ENCODE measurements around the gene CD33.

GRCh38 chr19:51256155-51256625 lies 31.3 kb downstream of the CD33 start:
- no peak for TF ChIP-seq SIN3A (conservative IDR thresholded peaks at IDR 0.05 in 1 of 2, IDR thresholded peaks at IDR 0.05 in 1 of 2; ENCODE audit: low read depth in 1 of 2, low read length in 2 of 2)
- TF ChIP-seq, protein P1, sequence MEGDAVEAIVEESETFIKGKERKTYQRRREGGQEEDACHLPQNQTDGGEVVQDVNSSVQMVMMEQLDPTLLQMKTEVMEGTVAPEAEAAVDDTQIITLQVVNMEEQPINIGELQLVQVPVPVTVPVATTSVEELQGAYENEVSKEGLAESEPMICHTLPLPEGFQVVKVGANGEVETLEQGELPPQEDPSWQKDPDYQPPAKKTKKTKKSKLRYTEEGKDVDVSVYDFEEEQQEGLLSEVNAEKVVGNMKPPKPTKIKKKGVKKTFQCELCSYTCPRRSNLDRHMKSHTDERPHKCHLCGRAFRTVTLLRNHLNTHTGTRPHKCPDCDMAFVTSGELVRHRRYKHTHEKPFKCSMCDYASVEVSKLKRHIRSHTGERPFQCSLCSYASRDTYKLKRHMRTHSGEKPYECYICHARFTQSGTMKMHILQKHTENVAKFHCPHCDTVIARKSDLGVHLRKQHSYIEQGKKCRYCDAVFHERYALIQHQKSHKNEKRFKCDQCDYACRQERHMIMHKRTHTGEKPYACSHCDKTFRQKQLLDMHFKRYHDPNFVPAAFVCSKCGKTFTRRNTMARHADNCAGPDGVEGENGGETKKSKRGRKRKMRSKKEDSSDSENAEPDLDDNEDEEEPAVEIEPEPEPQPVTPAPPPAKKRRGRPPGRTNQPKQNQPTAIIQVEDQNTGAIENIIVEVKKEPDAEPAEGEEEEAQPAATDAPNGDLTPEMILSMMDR (IDR thresholded peaks at IDR 0.05; ENCODE audit: control extremely low read depth in 1 of 3, insufficient read depth in 1 of 3, low read depth in 1 of 3, low read length in 3 of 3): no peak
- TF ChIP-seq RXRA (IDR thresholded peaks at IDR 0.05; ENCODE audit: insufficient read depth, low read depth, low read length): no peak
- TF ChIP-seq CBX8 (IDR thresholded peaks at IDR 0.05; ENCODE audit: borderline replicate concordance, low read depth, low read length): no peak
- TF ChIP-seq EZH2 (IDR thresholded peaks at IDR 0.05; ENCODE audit: low read depth, low read length, severe bottlenecking): no peak
- TF ChIP-seq RFX5 (IDR thresholded peaks at IDR 0.05; ENCODE audit: borderline replicate concordance, low read depth, low read length): no peak
- no peak for TF ChIP-seq POLR2AphosphoS5 (IDR thresholded peaks at IDR 0.05; ENCODE audit: low read depth, low read length)
- TF ChIP-seq GABPA (IDR thresholded peaks at IDR 0.05; ENCODE audit: borderline replicate concordance, insufficient read depth, low read length): no peak
- TF ChIP-seq RNF2 (IDR thresholded peaks at IDR 0.05; ENCODE audit: borderline replicate concordance, low read depth, low read length, missing control alignments, poor library complexity, severe bottlenecking): no peak
- TF ChIP-seq MAFK (IDR thresholded peaks at IDR 0.05; ENCODE audit: low read depth, low read length): no peak
